Uterus (tissue), 4 donors: ENCODE measurements around the gene ATP2C2. TPM values are rescaled to one million over a fixed set of nuclear protein-coding genes. Genes with fewer than 3 reads are reported as not detected.
"Not testable (repeated sequence)": the region's sequence is repeated elsewhere in the genome, so short reads cannot be mapped to it uniquely, and the experiment has no call there.

ENCODE experiments used
- DNase-seq, 2 donors: peaks; one replicate each; pipeline ENCODE4 v3.0.0-alpha.2; 2019 to 2020
- H3K27ac ChIP-seq, 2 donors: fragments of 200-600 bp; sonication (generic); 1 replicate in 1 of 2; 2 replicates in 1 of 2; pipeline ENCODE4 v1.5.1; 2016 to 2018
- H3K27me3 ChIP-seq, 2 donors: fragments of 200-600 bp; sonication (generic); one replicate each; pipeline ENCODE4 v1.5.1; 2018 to 2019; ENCODE audit warnings: control low read depth in 1 of 2
- H3K36me3 ChIP-seq, 2 donors: fragments of 200-600 bp; sonication (generic); one replicate each; pipeline ENCODE4 v1.5.1; 2019; ENCODE audit warnings: control low read depth in 1 of 2
- H3K4me1 ChIP-seq, 2 donors: fragments of 200-600 bp; sonication (generic); one replicate each; pipeline ENCODE4 v1.5.1; 2018 to 2019; ENCODE audit warnings: control low read depth in 1 of 2
- H3K4me3 ChIP-seq, 2 donors: fragments of 200-600 bp; sonication (generic); 1 replicate in 1 of 2; 2 replicates in 1 of 2; pipeline ENCODE4 v1.5.1; 2018 to 2019; ENCODE audit warnings: mild to moderate bottlenecking in 1 of 2
- H3K9me3 ChIP-seq, 2 donors: fragments of 200-600 bp; sonication (generic); one replicate each; pipeline ENCODE4 v1.5.1; 2019; ENCODE audit warnings: control low read depth in 1 of 2
- CTCF ChIP-seq, 4 experiments: fragments of 200-600 bp in 2 of 4; fragments of 450-650 bp in 2 of 4; sonication (generic) in 2 of 4; IDR thresholded peaks; one replicate each; pipeline ENCODE4 v1.5.1; 2016 to 2019; ENCODE audit warnings: antibody characterized with exemption in 4 of 4, mild to moderate bottlenecking in 2 of 4, moderate library complexity in 1 of 4
- POLR2A ChIP-seq, 2 donors: fragments of 450-650 bp; IDR thresholded peaks; one replicate each; pipeline ENCODE4 v1.6.1; 2016; ENCODE audit warnings: antibody characterized with exemption in 2 of 2, mild to moderate bottlenecking in 1 of 2, moderate library complexity in 1 of 2
- intact Hi-C: fragments of 100-400 bp; cut with DNase I; formaldehyde crosslinking; loops from one replicate; pipeline ENCODE4 v1.15.1; 2023; ENCODE audit warnings: low total_unique reads
- total RNA-seq, 4 donors: library from RNA; depleted of rRNA in 3 of 4; stranded (reverse); fragments of >200 nt in 3 of 4; gene quantifications; one replicate each; pipeline versions ENCODE4 v1.1.0 to v1.2.4, GENCODE V29; 2014 to 2023
- donor health status: DM: yes; HTN: yes; CAD: no.

The ATP2C2 gene
- total RNA-seq, 4 donors from 2014 or later = 0.51 to 1.8 (median 0.84) TPM

- no peak for DNase-seq
- H3K36me3 ChIP-seq = no peaks in the 10 kb centered on the region
- H3K4me1 ChIP-seq = no peaks in the 10 kb centered on the region
- no peaks in the 10 kb centered on the region for H3K27me3 ChIP-seq
- H3K27ac ChIP-seq = no peak overlapping the region
- H3K9me3 ChIP-seq = no peaks in the 10 kb centered on the region
- no peak for TF ChIP-seq POLR2A (IDR thresholded peaks at IDR 0.05)
- TF ChIP-seq CTCF (IDR thresholded peaks at IDR 0.05) = no peak
- H3K4me3 ChIP-seq = no peak overlapping the region
- intact Hi-C loops = no loop called here
Measured at GRCh38 chr16:84416407-84417321, 48.3 kb downstream of the ATP2C2 start.

GRCh38 chr16:84418056-84418849, 49.9 kb downstream of the ATP2C2 start:
- intact Hi-C loops = no loop called here

DNA sequence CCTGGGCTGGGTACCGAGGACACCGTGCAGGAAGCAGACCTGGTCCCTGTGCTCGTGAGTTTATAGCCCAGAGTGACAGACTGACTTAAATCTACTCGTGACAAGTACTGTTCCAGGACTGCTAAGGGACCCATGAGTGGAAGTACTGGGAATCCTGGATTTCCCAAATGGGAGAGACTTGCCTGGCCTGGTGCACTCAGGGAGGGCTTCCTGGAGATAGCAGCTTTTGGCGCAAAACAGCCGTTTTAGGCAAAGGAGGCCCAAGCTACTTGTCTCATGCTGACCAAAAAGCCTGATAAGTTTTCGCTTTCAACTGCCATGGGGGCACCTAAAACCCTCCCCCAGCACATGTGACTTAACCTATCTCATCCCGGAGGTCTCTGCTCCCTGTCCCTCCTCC, 51.4 kb downstream of the ATP2C2 start:
- intact Hi-C loops = no loop called here
- Histone ChIP-seq H3K9me3 (no peaks in the 10 kb centered on the region), H3K27me3 (no peaks in the 10 kb centered on the region), H3K27ac (no peak overlapping the region), H3K4me3 (no peak overlapping the region), H3K36me3 (no peaks in the 10 kb centered on the region), H3K4me1 (no peaks in the 10 kb centered on the region)
- no peak for DNase-seq
- TF ChIP-seq POLR2A (IDR thresholded peaks at IDR 0.05) (no peak), CTCF (IDR thresholded peaks at IDR 0.05) (no peak)

More at GRCh38 chr16:84418056-84418849, 49.9 kb downstream of the ATP2C2 start:
- no peak for DNase-seq
- no peaks in the 10 kb centered on the region for H3K4me1 ChIP-seq
- TF ChIP-seq CTCF (IDR thresholded peaks at IDR 0.05) (no peak), POLR2A (IDR thresholded peaks at IDR 0.05) (no peak)
- no peaks in the 10 kb centered on the region for H3K36me3 ChIP-seq
- H3K9me3 ChIP-seq = no peaks in the 10 kb centered on the region
- H3K27me3 ChIP-seq = no peaks in the 10 kb centered on the region
- no peak overlapping the region for H3K4me3 ChIP-seq
- no peak overlapping the region for H3K27ac ChIP-seq

DNA sequence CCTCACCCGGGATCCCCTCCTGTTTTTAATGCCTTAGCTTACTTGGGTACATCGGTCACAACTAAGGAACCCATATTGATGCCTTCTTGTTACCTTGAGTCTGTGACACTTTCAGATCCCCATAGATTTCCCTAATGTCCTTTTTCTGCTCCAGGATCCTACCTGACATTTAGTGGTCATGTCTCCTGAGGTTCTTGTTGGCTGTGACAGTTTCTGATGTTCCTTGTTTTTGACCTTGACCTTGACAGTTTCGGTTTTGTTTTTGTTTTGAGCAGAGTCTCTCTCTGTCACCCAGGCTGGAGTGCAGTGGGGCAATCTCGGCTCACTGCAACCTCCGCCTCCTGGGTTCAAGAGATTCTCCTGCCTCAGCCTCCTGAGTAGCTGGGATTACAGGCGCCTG, 52.2 kb downstream of the ATP2C2 start:
- H3K4me3 ChIP-seq, H3K4me1 ChIP-seq, H3K27me3 ChIP-seq, H3K36me3 ChIP-seq, intact Hi-C loops, DNase-seq, H3K9me3 ChIP-seq, H3K27ac ChIP-seq: not testable (repeated sequence)

- intact Hi-C loops = no loop called here
- no peak for DNase-seq
- Histone ChIP-seq H3K4me3 (no peak overlapping the region), H3K36me3 (no peaks in the 10 kb centered on the region), H3K4me1 (no peaks in the 10 kb centered on the region), H3K27ac (no peak overlapping the region), H3K9me3 (no peaks in the 10 kb centered on the region), H3K27me3 (no peaks in the 10 kb centered on the region)
- no peak for TF ChIP-seq CTCF (IDR thresholded peaks at IDR 0.05)
- no peak for TF ChIP-seq POLR2A (IDR thresholded peaks at IDR 0.05)
Measured at GRCh38 chr16:84421081-84421937, 53.0 kb downstream of the ATP2C2 start.
